HG03520 (cell line): ENCODE measurements around the gene ROBO1.
"Not testable (repeated sequence)": the region's sequence is repeated elsewhere in the genome, so short reads cannot be mapped to it uniquely, and the experiment has no call there.

Experiments used
- ATAC-seq: cut with Tn5 transposase; IDR thresholded peaks from one replicate; pipeline ENCODE4 v1.9.1; 2021; ENCODE audit warnings: mild to moderate bottlenecking, moderate library complexity; ENCODE audit not compliant: unreplicated experiment

Gene ROBO1

DNA sequence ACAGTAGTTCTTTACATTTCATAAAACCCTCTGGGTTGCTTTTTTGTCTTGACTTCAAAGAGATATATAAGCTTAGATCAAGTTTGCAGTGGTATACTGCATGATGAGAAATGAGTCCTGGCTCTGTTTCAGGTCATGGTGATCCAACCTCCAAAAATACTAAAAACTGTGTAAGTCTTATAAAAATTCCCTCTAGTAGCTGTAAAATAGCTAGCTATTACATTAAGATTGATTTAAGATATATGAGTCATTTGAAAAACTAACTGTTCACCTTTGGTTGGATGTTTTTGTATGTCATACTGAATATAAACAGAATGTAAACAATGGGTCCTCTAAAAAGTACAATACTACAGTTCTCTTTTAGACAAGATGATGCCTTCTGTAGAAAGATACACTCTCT, 879.2 kb downstream of the ROBO1 start:
- no peak for ATAC-seq

DNA sequence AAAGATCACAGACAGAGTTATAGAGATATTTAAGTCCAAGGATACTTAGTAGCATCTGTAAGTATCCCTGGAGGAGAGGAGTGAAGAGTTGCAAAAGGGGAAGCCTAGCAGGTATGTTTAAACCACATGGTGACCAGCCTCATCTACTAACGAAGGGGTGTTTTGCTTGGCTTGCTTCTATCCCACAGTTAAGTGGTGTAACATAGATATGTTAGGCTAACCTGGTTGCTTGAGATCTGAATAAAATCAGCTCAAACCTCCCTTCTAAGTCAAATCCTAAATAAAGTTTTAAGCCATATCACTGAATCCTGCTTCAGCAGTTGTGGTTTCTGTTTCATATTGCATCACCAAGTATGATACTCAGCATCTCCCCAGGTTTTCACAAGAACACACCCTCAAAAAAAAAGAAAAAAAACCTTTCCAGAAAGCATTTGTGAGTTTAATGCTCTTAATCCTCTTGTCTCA, 880.2 kb downstream of the ROBO1 start:
- ATAC-seq: no peak

DNA sequence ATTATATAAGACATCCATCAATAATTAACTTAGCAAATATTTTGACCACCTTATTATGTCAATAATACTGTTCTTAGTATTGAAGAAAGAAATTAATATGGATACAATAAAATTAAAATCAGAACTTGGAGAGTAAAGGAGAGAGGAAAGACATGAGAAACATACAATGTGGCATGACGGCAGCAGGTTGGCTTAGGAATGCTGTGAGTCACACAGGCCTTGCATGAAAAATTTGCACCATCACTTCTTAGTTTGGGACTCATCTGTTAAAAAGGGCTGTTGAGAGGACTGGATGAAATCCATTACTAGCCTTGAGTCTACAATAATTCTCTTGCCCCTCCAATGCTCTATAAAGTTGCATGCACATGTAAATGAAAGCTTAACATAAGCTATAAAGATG, 880.8 kb downstream of the ROBO1 start:
- ATAC-seq: no peak

DNA sequence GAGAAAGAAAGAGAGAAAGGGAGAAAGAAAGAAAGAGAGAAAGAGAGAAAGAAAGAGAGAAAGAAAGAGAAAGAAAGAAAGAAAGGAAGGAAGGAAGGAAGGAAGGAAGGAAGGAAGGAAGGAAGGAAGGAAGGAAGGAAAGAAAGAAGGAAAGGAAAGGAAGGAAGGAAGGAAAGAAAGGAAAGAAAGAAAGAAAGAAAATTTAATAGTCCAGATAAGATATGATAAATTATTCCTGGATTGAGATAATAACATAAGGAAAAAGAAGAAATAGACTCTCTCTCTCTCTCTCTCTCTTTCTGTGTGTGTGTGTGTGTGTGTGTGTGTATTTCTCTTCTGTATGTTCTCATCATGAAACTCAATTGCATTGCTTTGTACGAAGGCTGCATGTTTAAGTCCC, 883.2 kb downstream of the ROBO1 start:
- ATAC-seq: not testable (repeated sequence)

DNA sequence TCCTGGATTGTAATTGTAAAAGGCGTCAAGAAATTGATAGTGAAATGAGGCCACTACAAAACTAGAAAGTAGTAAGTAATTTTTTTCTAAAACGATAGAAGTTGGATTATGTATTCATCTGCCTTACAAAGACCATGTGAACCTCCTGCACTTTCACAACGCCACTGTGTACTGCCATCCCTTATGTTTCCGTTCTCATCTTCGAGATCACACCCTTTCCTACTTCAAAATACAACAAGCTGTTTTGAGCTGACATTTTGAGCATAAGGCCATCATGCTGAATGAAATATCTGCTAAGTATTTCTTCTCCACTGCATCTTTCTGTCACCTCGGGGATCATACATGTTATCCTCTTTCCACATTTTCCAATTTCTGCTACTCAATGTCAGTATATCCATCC, 885.5 kb downstream of the ROBO1 start:
- no peak for ATAC-seq

DNA sequence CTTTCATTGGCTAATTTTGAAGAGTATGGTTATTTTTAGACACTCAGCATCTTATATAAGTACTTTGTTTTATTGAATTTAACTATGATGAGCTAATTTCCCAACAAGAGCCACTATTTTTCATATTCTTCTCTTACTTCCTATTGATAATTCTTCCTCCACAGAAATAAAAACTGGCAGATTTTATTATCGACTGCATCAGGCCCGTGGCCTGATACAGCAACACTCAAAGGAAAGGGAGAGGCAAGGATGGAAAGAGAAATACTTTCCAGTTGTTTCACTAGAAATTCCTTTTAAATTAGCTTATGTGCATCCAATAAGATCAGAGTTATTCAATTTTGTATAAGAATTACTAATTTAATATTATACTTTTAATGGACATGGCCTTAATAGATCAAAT, 886.3 kb downstream of the ROBO1 start:
- no peak for ATAC-seq

DNA sequence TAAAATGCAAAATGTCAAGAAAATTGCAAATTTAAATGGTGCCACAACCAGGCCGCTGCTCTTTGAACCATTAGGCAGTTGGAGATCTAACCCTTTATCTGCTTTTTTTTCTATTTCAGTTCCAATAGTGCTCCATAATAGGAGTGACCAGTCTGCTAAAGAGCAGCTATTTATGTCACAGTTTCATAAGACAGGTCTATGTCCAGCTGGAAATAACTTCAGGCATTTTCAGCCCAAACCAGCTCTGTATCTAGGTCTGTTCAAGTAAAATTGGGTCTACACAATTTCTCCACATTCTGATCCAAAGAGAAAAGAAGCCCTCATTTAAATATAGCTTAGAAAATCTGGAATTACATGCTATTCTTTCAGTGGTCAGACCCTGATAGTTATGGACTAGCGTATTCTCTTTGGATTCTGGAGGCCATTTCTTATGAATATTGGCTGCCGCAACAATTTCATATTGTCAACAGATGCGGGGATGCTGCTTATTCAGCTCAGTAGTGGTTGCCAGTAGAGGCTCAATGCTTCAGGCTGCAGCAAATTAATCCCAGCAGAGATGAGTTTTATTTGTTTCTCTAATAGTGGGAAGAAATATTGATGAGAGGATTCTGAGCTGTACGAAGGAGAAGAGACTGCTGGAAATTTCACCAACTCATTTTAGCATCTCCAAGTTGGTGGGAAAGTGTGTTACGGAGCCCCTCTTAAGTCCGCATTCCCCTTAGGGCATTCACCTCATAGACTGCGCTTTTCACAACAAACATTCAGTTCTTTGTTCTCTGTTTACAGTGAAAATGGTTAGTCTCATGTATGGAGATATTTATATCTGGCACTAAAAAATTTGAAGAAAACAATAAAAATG, 887.0 kb downstream of the ROBO1 start:
- ATAC-seq: no peak

DNA sequence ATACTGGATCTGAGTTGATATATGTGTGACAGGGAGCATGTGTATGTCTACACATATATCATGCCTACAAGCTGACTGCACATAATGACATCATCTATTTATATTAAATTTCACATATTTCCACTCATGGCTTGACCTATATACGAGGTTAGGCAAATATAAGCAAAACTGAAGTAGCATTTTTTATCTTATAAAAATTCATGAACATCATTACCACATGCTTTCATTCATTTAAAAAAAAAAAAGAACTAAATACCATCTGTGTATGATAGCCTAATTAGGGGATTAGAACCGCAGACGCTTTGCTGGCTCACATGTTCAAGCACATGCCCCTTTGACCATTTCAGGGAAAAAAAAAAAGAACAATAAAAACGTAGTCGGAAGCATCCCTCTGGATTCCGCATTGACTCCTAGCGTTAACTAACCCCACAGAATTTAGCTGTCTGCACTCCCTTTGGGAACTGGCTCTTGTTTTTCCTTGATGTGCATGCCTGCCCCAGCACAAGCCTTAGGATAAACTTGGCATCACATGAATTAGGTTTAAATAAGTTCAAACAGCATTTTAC, 888.4 kb downstream of the ROBO1 start:
- no peak for ATAC-seq

DNA sequence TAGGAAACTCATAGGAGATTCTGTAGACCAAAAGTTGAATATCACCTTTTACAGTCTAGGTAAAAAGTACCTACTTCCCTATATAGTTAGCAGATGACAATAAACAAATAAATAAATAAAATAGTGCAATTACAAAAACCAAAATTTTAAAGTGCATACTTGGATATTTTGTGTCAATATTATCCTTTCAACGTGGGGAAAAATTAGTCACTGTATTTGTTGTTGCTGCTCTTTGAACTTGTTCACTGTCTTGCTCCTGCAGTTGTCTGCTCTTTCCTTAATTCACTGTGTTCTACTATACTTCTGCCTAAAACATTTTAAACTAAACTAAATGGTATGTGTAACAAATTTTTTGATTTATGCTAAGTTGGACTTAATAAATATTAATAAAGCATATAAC, 889.0 kb downstream of the ROBO1 start:
- no peak for ATAC-seq

DNA sequence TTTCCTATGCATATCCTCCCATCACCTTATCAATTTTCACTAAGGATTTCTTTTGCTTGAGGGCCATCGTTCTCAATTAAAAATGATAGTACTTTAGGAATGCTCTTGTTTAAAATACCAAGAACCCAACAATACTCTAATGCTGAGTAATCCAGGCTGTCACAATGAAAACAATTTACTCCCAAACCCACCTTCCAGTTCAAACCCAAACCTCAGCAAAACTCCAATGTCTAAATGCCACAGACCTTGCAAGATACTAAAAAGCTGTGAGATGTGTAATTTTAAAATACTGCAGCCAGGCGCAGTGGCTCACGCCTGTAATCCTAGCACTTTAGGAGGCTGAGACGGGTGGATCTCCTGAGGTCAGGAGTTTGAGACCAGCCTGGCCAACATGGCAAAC, 889.8 kb downstream of the ROBO1 start:
- ATAC-seq: no peak

DNA sequence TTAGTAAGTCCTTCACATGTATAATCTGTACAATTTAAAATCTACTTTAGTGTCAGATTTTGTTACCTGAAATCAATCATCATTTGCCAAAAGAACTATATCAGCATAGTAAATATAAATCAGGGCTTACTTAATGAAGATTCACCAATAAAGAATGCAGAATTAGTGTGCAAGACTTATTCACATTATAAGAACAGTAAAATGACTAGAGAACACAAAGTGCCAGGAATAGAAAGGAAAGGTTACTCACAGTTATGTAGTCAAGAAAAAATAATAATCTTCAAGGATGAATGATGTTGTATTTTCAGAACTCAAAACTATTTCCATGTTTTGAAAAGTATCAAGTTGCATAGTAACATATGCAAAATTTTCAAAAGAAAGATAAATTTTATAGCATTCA, 891.9 kb downstream of the ROBO1 start:
- ATAC-seq: no peak

DNA sequence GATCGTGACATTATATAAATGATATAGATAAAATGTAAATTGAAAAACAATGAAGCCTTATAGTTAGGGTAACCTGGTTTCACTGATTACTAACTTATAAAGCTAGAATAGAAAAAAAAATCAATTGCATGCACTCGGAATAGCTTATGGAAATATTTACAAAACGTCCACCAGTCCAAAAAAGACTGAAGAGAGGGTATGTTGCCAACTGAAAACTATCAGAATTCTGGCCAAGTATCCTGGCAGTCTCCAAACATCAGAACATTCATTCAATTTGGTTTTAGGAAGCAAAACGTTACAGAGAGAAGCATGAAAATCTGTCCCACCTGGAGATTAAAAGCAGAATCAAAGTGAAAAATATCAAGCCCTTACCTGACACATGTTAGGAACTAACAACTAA, 892.4 kb downstream of the ROBO1 start:
- no peak for ATAC-seq

DNA sequence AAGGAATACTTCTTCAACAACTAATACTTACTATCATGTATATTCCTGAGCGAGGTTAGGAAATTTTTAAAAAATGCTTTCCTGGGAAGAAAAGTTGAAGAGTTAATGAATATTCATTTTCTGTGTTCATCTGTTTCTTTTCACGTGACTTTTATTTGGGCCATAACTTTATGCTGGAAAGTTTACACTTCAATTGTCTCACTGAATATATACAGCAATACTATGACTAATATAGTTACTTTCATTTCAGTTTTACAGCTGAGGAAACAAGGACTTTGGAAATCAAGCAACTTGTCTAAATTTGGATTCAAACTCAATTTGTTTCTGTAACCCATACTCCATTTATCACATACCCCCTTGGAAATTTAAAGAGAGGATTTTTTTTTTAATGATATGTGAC, 894.2 kb downstream of the ROBO1 start:
- ATAC-seq: no peak

DNA sequence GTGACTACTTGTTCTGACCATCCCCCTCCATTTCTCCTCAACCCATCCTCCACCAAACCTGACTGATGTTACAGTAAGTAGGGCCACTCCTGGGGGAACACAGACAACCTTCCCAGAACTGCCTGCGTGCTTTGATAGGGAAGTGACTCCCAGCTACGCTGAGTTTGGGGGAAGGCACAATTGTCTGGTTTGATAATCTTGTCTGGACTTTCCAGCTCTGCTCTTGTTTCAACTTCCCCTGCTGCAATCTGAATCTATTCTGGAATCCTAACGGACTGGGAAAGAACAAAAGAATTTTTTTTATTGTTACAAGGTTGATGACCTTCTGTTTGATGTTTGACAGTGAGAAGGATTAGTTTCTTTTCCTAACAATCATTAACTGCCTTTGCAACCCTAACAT, 895.6 kb downstream of the ROBO1 start:
- no peak for ATAC-seq

DNA sequence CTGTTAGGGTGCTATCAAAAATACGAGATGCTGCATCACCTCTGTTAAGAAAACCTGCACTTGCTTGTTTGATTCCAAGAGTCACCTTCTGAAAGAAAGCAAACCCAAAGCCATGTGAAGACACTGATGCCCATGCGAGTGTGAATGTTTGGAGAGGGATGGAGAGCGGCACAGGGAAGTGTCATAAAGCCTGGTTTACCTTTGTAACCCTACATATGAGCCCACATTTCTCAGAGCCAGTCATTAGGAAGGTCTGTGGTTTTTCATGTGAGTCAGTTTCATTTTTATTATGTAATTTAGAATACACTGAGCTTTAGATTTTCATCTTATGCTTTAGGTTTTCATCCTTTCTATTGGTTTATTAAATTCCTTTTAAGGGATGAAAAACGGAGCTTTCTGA, 896.8 kb downstream of the ROBO1 start:
- ATAC-seq: no peak

DNA sequence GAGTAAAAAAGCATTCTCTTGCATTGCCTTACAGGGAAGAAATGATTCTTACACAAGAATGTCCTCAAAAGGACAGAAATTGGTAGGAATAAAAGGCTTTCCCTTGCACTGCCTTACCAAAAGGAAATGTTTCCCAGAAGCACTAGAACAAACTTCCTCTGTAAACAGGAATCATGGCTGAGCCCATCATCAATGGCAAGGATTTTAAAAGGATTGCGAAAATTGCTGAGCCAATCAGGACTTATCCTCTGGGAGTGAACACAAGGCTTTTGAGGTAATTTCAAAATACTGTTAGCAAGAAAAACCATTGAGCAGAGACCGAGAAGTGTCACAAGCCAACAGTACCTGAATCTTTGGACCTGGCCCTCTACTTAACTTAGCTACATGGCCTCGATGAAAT, 897.3 kb downstream of the ROBO1 start:
- no peak for ATAC-seq

DNA sequence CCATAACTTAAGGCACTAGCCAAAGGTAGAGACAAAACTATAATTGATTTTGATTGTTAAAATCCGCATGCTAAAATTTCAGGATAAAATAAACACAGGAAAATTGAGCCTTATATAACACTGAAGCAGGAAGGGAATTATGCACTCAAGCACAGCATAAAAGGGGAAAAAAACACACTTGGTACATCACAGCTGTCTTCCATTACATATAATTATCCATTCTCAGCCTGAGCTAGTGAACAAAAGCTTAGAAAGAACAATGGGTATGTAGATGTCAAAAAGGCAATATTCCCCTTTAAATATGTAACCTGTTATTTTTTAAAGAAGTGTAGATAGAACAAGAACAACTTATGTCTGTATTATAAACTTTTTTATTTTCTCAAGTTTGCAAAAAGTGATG, 899.2 kb downstream of the ROBO1 start:
- ATAC-seq: no peak

DNA sequence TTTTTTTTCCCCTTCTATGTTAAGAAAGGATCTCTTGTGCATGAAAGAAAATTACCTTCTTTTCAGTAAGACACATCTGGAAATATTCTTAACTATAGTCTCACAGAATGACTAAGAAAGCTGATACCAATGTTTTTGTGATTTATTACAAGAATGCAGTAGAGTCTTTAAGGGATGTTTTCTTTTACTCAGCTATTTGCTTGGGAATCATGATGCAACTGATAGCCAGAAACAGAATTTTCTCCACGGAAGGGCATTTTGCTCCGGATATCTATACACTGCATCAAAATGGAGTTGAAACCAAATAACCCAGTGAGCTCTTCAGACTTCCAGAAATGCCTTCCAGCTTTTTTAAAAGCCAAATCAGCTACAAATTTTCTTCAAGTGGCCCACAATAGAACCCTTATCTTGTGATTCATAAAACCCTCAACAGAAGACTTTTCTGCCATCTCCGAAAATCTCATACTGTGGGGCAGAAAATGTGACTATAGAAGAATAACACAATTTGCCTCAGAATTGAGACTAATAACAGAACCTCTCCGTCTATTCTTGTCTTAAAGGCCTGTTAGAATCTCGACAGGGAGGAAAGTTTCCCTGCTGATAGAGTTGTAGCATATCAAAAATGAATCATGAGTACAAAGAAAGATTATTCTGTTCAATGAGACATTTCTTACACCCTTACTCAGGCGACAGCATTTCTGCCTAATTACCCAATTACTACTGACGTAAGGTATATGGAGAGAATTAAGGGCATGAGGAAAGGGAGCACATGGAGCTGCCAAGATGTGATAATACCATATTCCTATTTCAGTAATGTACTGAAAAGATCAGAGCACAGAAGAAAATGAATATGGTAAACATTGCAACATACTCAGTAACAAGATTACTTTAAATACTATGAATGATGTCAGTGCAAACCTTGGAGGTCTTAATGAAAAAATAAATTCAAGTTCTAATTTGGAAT, 900.1 kb downstream of the ROBO1 start:
- no peak for ATAC-seq

DNA sequence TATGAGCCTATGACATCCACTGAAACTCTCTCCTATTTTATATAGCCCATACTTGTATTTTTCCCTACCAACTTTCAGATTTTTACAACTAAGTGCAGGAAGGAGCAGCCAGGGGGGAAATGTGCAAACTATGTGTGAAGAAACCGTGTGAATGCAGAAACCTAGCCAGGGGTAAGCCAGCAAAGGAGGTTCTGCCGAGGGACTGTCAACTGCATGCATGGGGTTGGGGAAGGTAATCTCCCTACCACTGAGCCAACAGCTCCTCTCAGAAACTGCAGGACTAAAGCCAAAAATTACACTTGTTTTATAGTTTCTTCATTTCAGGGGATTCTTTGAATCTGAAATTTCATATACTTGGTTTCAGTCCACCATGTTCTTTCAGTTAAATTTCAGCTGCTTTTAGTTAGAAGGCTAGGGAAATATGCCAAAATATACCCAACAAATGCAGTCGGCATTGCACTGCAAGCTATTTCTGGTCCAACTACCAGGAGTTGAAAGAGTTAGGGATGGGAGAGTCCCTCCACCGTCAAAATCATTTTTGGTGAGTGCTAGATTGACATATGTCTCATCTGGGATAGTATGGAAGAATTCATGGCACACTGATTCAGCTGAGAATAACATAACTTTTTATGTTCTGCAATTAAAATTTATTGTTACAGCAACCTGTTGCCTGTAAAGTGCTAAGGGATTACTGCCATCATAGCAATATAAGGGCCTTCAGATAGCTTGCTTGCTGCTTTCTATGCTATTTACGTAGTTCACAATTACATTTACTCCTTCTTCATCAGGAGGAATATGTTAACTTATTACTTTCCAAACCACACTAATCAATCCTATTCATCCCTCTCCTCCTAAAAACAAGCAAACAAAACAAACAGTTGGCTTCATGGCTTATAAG, 904.2 kb downstream of the ROBO1 start:
- ATAC-seq: no peak

DNA sequence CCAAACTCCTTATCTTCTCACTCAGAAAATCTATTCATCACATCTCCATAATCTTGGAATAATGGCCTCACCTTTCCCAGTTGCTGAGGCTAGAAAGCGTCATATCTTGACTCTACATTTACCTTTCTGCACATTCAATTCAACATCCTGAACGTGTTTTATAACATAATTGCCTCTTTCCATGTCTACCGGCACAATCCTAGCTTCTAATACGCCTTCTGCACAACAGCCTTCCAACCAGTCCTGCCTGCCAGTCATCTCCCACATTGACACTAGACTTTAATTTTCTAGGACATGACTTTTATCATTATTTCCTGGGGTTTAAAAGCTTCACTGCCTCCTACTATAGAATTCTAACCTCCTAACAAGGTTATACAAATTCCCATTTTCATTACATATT, 906.6 kb downstream of the ROBO1 start:
- ATAC-seq: no peak

DNA sequence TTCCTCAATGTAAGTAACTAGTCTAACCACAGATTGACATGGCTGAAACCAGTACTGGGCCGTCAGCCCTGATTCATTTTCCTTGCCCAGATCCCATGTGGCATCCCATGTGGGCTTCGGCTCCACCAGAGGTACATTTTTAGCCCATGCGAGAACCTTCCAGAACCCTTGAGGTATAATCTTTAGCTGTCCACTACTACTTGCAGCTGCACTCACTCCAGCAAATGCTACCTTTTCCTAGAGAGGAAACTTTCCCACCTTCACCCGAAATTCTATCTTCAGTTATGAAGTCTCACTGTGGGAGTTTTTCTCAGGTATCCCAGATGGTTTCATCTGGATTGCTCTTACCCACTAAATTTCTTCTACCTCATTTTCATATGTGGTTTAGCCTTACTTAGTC, 907.2 kb downstream of the ROBO1 start:
- ATAC-seq: no peak
